GM21786 (cell line): ENCODE measurements around the gene MOK.
A peak's percentile ranks its signal among the peaks of the same experiment; 100 is the strongest.
"Not testable (repeated sequence)": the region's sequence is repeated elsewhere in the genome, so short reads cannot be mapped to it uniquely, and the experiment has no call there.

Source experiments
- ATAC-seq: cut with Tn5 transposase; IDR thresholded peaks from one replicate; pipeline ENCODE4 v1.9.1; 2021; ENCODE audit not compliant: unreplicated experiment

Gene MOK

GRCh38 chr14:102304611-102305506 is at the start of gene MOK:
Gene MOK, minus strand, starts transcription at chr14:102305164. Its CDS starts 196 bp downstream, at chr14:102304968.
- peak; percentile 98 for ATAC-seq

- no peak for ATAC-seq
Observed at GRCh38 chr14:102353126-102353619, 48.2 kb upstream of the MOK start.

- ATAC-seq: no peak
Observed at GRCh38 chr14:102352213-102352612, 47.2 kb upstream of the MOK start.

DNA sequence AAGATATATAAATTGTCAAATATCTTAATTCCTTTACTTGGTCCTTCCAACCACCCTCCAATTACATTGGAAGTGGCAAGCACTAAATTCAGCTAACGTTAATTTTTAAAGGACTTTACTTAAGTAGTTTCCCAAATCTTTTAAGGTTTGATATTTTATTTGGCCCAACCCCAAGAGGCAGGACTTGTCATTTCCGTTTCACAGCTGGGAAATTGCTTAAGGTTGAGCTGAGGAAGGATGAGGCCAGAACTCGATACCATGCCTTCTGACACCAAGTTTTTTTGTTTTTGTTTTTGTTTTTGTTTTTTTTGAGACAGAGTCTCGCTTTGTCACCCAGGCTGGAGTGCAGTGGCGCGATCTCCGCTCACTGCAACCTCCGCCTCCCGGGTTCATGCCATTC is 46.6 kb upstream of the MOK start:
- not testable (repeated sequence) for ATAC-seq

- no peak for ATAC-seq
Observed at GRCh38 chr14:102351023-102351422, 46.1 kb upstream of the MOK start.

DNA sequence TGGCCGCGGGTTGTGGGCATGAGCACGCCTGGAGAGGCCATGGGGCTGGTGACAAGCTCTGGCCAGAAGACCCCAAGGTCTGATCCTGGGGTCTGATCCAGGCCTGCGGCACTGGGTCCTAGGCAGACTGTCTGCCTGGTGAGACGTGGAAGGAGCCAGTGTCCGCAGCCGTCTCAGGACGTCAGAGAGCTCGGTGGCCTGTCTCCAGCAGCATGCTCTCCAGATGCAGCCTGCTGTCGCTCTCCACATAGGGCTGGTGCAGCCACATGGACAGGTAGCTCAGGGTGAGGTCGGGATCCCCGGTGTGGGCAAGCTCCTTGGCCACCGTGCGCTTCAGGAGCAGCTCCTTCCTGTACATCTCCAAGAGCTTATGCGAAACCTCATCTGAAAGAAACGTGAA is 43.4 kb upstream of the MOK start:
- no peak for ATAC-seq

DNA sequence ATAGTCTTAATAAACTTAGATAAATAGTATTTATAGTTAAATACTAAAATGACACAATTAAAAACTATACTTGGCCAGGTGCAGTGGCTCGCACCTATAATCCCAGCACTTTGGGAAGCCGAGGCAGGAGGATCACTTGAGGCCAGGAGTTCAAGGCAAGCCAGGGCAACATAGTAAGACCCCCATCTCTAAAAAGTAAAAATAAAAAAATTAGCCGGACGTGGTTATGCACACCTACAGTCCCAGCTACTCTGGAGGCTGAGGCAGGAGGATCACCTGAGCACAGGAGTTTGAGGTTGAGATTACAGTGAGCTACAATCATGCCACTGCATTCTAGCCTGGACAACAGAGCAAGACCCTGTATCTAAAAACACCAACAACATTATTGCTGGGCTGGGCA is 41.7 kb upstream of the MOK start:
- ATAC-seq: no peak

GRCh38 chr14:102345232-102345631 is 40.3 kb upstream of the MOK start:
- ATAC-seq: no peak

DNA sequence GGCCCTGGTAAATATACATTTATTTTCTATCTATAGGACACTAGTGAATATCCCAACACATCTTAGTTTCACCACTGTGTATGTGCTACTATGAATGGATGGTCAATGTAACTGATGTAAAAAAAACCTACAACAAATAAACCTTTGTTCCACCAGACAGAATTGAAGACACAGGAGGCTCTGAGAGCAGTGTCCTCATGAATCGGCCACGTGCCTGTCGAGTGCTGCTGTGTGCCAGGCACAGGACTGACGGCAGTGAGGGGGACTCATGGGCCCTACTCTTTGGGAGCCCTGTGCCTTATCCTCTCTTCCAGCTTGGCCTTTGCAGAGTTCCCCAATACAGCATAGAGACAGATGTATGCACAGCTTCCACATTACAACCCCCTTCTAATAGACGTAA is 39.5 kb upstream of the MOK start:
- no peak for ATAC-seq

GRCh38 chr14:102344084-102344483 is 39.1 kb upstream of the MOK start:
- ATAC-seq: no peak

GRCh38 chr14:102342238-102342637 is 37.3 kb upstream of the MOK start:
- no peak for ATAC-seq

- no peak for ATAC-seq
Observed at GRCh38 chr14:102341566-102341965, 36.6 kb upstream of the MOK start.

DNA sequence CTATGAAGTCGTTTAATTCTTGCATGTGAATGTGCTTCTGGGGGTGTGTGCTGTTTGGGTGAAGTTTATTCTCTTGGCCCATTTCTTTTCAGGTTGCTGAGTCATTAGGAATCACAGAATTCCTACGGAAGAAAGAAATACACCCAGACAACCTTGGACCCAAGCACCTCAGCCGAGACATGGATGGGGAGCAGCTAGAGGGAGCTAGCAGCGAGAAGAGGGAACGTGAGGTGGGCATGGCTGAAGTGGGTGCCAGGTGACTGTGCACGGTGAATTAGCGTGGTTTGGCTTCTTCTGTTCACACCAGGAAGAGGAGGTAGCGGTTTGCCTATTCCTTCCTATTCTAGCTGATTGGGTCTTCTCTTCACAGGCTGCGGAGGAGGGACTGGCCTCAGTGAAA is 33.8 kb upstream of the MOK start:
- no peak for ATAC-seq

- ATAC-seq: no peak
Observed at GRCh38 chr14:102335163-102335562, 30.2 kb upstream of the MOK start.

- ATAC-seq: no peak
Observed at GRCh38 chr14:102333795-102334705, 29.1 kb upstream of the MOK start.

GRCh38 chr14:102333390-102333789 is 28.4 kb upstream of the MOK start:
- no peak for ATAC-seq

DNA sequence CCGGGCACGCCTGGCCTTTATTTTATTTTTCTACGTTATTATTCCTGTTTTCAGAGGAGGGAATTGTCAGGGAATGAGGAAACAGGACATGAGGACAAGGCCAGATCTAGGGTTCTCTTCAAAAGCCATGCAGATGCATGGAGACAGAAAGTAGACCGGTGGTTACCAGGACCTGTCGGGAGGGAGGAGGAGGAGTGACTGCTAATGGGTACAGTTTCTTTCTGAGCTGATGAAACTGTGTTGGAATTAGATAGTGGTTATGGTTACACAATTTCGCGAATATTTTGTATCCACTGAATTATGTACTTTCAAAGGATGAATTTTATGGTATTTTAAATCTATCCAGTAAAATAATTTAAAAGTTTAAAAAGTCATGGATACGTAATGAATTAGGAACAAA is 25.8 kb upstream of the MOK start:
- no peak for ATAC-seq

DNA sequence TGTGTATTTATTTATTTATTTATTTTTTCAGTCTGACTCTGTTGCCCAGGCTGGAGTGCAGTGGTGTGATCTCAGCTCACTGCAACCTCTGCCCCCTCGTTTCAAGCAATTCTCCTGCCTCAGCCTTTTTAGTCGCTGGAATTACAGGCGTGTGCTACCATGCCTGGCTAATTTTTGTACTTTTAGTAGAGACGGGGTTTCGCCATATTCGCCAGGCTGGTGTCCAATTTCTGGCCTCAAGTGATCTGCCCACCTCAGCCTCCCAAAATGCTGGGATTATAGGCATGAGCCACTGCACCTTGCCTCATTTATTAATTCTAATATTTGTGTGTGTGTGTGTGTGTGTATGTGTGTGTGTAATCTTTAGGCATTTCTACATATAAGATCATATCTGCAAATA is 24.4 kb upstream of the MOK start:
- not testable (repeated sequence) for ATAC-seq

DNA sequence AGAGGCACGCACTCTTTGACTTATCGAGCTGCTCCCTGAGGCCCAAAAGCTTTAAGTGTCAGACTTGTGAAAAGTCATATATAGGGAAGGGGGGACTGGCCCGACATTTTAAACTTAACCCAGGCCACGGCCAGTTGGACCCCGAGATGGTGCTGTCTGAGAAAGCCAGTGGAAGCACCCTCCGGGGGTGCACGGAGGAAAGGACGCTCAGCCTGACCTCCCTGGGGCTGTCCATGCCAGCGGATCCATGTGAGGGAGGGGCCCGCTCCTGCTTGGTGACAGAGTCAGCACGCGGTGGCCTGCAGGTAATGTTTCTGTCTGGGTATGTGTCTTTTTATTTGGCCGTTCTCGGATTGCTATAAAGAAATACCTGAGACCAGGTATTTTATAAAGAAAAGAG is 21.6 kb upstream of the MOK start:
- ATAC-seq: no peak

DNA sequence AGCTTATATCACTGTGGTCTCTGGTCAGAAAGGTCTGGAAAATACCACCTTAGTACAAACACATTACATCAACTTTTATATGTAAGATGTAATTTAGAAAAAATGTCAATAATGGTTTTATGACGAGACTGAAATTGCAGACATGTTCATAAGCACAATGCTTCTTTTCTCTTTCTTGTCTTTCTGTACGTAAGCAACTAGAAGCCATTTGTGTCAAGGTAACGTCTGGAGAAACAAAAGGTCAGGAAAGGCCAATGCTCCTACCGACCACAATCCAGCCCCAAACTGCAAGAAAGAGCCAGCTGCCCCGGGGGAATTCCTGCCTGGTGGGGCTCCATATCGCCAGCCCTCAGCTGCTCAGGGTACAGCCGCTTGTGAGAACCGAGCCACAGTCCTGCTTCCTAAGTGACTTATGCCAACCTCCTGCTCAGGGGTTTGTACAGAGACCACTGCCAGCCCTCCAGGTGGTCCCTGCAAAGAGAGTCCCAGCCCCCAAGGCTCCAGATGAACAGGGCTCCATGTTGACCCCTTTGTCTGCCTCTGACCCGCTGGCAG is 20.9 kb upstream of the MOK start:
- no peak for ATAC-seq

DNA sequence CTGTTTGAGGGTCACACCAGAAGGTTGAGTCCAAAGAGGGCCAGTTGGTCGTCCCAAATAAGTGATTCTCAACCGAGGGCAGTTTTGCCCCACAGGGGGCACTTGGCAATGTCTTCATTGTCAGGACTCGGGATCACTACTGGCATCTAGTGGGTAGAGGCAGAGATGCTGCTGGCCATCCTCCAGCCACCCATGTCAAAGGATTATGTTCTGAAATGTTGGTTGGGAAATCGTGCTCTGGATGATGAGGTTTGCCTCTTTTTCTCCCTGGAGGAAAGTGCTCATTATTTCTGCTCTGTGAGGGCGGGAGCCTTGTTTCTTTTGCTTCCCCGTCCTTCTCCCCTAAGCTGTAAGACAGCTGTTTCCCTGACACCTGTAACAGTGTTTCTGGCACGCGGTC is 18.1 kb upstream of the MOK start:
- ATAC-seq: no peak
